Right atrium auricular region (tissue), 2 donors: ENCODE data around the gene SEC61B. TPM values are rescaled to one million over a fixed set of nuclear protein-coding genes. Genes with fewer than 3 reads are reported as not detected.

Source experiments
- DNase-seq: peaks from one replicate; pipeline ENCODE4 v3.0.0-alpha.2; 2019; ENCODE audit warnings: low spot score
- H3K27ac ChIP-seq, 2 donors: fragments of 200-600 bp; sonication (generic); 1 replicate in 1 of 2; 2 replicates in 1 of 2; pipeline ENCODE4 v1.5.1; 2016 to 2019
- H3K27me3 ChIP-seq, 2 donors: fragments of 200-600 bp; sonication (generic); one replicate each; pipeline versions ENCODE4 v1.5.1 to v1.6.0; 2017 to 2019
- H3K36me3 ChIP-seq: fragments of 200-600 bp; sonication (generic); one replicate; pipeline ENCODE4 v1.5.1; 2016
- H3K4me1 ChIP-seq, 2 donors: fragments of 200-600 bp; sonication (generic); one replicate each; pipeline versions ENCODE4 v1.5.1 to v1.6.0; 2017 to 2019
- H3K4me3 ChIP-seq, 2 donors: fragments of 200-600 bp; sonication (generic); 1 replicate in 1 of 2; 2 replicates in 1 of 2; pipeline ENCODE4 v1.5.1; 2017 to 2019; ENCODE audit warnings: mild to moderate bottlenecking in 1 of 2, moderate library complexity in 1 of 2
- H3K9me3 ChIP-seq, 2 donors: fragments of 200-600 bp; sonication (generic); one replicate each; pipeline ENCODE4 v1.5.1; 2019
- CTCF ChIP-seq, 2 donors: fragments of 200-600 bp; sonication (generic); IDR thresholded peaks; one replicate each; pipeline ENCODE4 v1.5.1; 2019; ENCODE audit warnings: antibody characterized with exemption in 2 of 2
- total RNA-seq, 2 donors: library from RNA; depleted of rRNA; stranded (reverse); fragments of >200 nt; gene quantifications; one replicate each; pipeline ENCODE4 v1.1.0, GENCODE V29; 2016

Gene SEC61B
- total RNA-seq, 2 donors from 2014 or later = 29.4 to 53.1 TPM

- Histone ChIP-seq H3K27ac (no peak overlapping the region), H3K9me3 (no peaks in the 10 kb centered on the region), H3K36me3 (no peaks in the 10 kb centered on the region), H3K4me1 (no peaks in the 10 kb centered on the region), H3K4me3 (no peak overlapping the region), H3K27me3 (no peaks in the 10 kb centered on the region)
- DNase-seq = no peak
- TF ChIP-seq CTCF (IDR thresholded peaks at IDR 0.05) = no peak
Measured at GRCh38 chr9:99201603-99202002, 20.5 kb upstream of the SEC61B start.

- Histone ChIP-seq H3K9me3 (no peaks in the 10 kb centered on the region), H3K27ac (no peak overlapping the region), H3K4me3 (no peak overlapping the region), H3K36me3 (no peaks in the 10 kb centered on the region), H3K4me1 (no peaks in the 10 kb centered on the region), H3K27me3 (no peaks in the 10 kb centered on the region)
- TF ChIP-seq CTCF (IDR thresholded peaks at IDR 0.05) = no peak
- no peak for DNase-seq
Measured at GRCh38 chr9:99210572-99210971, 11.5 kb upstream of the SEC61B start.

GRCh38 chr9:99211746-99212145 lies 10.3 kb upstream of the SEC61B start:
- Histone ChIP-seq H3K27ac (no peak overlapping the region), H3K36me3 (no peaks in the 10 kb centered on the region), H3K4me3 (no peak overlapping the region), H3K9me3 (no peaks in the 10 kb centered on the region), H3K4me1 (no peaks in the 10 kb centered on the region), H3K27me3 (no peaks in the 10 kb centered on the region)
- no peak for TF ChIP-seq CTCF (IDR thresholded peaks at IDR 0.05)
- no peak for DNase-seq

GRCh38 chr9:99213197-99213596 lies 8.9 kb upstream of the SEC61B start:
- no peaks in the 10 kb centered on the region for H3K36me3 ChIP-seq
- no peak for TF ChIP-seq CTCF (IDR thresholded peaks at IDR 0.05)
- no peaks in the 10 kb centered on the region for H3K9me3 ChIP-seq
- no peak for DNase-seq
- H3K4me1 ChIP-seq = peaks cover 0 to 9% of the 10 kb centered on the region in 2 donors
- H3K4me3 ChIP-seq = no peak overlapping the region
- H3K27me3 ChIP-seq = no peaks in the 10 kb centered on the region
- H3K27ac ChIP-seq = no peak overlapping the region

- no peaks in the 10 kb centered on the region for H3K27me3 ChIP-seq
- no peak overlapping the region for H3K27ac ChIP-seq
- peaks cover 0 to 28% of the 10 kb centered on the region in 2 donors for H3K4me1 ChIP-seq
- DNase-seq = no peak
- no peak for TF ChIP-seq CTCF (IDR thresholded peaks at IDR 0.05)
- no peak overlapping the region for H3K4me3 ChIP-seq
- no peaks in the 10 kb centered on the region for H3K36me3 ChIP-seq
- H3K9me3 ChIP-seq = no peaks in the 10 kb centered on the region
Measured at GRCh38 chr9:99216073-99216472, 6.0 kb upstream of the SEC61B start.

GRCh38 chr9:99220011-99220410 lies 2.1 kb upstream of the SEC61B start:
- no peak overlapping the region for H3K27ac ChIP-seq
- TF ChIP-seq CTCF (IDR thresholded peaks at IDR 0.05) = no peak
- H3K4me1 ChIP-seq = peaks cover 3 to 53% of the 10 kb centered on the region in 2 donors
- no peaks in the 10 kb centered on the region for H3K27me3 ChIP-seq
- peaks cover 9% of the 10 kb centered on the region for H3K36me3 ChIP-seq
- DNase-seq = no peak
- H3K4me3 ChIP-seq = peak overlapping the region in 1 of 2 donors; percentile 94
- H3K9me3 ChIP-seq = no peaks in the 10 kb centered on the region
